ENCODE results near the gene MEG3.

MEG3 gene

DNA sequence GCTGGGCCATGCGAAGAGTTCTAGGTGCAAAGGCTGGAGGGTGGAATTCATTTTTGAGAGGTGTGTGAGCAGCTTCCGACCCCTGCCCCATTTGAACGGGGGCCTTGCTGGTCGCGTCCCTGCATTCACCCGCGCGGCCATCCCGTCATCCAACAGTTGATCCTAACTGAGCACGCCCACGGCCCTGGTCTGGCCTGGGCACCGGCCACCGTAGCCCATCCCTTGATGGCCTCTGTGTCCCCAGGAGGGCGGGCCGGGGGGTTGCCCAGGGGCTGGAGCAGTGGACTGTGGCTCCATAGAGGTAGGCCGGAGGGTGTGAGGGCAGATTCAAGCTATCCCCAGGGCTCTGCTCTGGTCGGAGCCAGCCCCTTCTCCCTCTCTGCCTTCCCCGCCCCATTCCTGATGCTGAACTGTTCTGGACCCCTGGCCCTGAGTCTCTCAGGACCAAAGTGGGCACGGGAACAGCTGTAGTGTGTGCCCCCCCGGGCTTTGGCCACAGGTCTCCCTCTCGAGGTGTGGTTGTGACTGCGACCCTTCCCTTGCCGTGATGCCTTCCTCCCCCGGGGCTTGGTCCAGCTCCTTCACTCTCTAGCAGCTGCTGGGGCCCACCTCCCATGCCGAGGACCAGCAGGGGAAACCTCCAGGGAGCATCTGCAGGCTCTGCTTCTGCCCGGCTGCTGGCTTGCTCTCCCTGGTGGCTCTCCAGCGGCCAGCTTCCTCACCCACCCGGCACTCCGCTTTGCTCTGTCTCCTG is 9.1 kb downstream of the MEG3 start:
- no peak for DNase-seq

DNA sequence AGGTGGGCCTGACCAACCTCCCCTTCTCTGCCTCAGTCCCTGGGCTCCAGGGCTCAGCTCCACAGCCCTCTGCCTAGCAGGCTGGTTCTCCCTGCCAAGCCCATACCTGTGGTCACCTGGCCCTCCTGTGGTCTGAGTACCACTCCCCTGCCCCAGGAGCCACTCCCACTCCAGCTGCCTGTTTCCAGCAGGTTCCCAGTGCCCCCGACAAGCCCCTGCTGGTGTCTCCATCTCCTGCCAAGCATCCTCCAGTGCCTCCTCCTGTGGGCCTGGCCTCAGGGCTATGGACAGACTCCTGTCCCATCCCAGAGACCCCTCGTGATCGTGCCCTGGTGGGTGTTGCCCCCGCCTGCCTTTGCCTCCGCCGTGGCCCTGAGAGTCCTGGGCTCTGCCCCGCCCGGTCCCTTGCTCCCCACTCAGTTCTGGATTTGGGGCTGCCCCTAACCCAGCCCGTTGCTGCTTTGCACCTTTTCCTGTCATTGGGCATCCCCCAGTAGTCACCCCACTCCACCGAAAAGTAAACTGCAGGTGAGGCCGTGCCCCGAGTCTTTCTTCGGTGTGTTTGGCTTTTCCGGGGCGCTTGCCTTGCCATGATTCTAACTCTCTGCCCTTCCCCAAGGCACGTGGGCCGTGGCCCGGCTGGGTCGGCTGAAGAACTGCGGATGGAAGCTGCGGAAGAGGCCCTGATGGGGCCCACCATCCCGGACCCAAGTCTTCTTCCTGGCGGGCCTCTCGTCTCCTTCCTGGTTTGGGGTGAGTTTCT is 9.8 kb downstream of the MEG3 start:
- no peak for DNase-seq

DNA sequence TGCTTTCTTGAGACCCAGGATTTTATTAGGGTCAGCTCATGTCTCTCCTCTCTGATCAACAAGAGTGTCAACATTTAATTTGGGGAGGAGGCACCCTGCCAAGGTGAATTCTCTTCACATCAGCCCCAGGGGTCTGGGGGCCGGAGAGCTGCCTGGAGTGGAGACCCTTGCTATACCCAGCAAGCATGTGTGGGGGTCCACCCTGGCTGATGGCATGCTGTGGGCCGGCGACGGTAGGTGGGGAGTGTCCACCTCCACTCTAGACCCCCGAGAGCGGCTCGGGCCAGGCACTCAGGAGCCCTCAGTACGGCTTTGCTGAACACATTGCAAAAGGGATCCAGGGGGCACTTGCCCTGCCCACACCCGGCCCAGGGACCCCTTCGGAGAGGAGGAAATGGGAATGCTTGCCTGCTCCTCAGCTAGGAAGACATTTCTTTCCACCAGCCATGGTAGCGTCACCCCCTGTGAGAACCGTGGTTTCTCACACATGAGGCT is 10.4 kb downstream of the MEG3 start:
- DNase-seq = no peak

DNA sequence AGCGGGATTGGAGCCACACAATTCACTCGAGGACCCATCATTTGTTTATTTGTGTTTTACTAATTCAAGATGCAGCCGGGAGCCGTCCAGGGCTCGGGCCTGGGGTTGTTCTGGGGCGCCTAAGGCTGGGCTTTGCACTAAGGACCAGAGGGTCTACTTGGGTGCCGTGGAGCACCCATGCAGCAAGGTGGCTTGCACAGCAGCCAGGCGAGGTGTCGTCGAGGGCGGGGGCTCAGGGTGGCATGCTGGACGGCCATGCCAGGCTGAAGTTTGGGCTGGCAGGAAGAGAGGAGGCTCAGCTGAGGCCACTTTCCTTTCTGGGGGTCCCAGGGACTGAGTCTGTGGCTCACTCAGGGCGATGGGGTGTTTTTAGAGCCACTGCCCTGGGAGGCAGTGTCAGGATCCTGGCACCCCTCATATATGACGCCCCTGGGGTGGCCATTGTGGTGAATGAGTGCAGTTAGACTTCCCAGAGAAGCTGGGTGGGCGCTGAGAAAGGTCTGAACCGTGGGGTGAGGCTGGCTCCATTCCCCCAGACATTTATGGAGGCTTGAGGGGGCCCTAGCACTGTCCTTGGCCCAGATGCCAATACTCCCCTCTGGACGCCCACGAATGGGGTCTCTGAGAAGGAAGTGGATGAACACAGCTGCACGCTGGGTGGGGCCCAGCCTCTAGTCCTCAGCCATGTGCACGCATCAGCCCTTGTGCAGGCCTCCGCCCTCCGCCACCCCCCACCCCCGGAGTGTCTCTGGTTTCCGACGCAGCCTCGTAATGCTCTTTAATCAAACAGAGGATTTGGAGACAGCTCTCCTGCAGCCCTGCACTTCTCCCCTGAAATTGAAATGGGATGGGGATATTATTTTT is 11.3 kb downstream of the MEG3 start:
- no peak for DNase-seq

DNA sequence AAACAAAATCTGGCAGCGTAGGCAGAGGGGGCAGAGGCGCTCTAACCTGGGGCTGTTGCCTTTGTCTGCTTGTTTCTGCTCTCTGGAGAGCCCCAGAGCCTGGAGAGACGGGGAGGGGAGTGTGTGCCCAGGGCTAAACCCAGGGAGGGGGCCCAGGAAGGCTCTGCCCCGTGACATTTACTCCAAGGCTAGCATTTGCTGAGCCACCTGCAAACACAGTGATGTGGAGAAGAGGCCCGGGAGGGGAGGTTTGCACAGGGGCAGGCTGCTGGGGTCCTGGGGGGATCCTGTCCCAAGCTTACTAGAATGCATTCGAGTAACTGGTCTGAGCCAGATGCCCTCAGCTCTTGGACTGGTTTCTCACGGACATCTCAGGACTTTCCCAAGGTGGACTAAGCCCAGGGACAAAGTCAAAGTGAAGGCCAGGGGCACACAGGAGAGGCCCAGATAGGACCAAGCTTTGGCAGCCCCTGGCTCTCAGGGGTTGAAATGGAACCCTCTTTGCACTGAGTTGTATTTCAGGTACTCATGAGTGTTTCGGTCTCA is 12.0 kb downstream of the MEG3 start:
- DNase-seq = no peak

DNA sequence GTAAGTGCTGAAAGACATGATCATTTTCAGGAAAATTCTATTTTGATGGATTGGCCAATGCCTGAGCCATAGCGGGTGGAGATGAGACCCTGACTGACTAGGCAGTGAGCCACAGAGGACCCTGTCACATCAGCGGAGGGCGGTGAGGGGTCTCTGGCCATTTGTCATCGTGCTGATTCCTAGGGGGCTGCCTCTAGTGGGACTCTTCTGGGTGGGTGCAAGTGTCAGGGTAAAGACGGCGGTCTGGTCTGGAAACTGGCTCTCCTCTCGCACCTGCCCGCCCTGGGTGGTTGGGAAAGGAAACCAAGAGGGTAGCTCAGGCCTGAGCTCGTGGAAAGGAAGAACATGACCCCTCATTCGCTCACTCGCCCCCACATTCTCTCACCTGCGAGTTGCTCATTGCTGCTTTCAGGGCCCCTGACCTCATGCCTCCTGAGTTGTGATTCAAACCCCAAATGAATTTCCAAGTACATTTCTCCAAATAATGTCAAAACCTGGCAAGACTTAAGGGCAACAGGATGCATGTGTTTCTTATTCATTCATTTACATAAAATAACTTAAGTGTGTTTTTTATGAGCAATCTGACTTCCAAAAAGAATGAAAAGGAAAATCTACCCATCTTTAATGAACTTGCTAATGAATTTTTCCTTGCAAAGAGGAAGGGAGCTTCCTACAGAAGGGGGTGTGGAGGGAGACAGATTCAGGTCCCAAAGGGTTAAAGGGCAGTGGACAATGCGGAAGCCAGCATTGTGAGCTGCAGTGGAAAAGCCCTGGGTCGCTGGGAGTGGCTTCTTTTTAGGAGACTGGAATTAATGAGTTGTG is 12.8 kb downstream of the MEG3 start:
- no peak for DNase-seq

DNA sequence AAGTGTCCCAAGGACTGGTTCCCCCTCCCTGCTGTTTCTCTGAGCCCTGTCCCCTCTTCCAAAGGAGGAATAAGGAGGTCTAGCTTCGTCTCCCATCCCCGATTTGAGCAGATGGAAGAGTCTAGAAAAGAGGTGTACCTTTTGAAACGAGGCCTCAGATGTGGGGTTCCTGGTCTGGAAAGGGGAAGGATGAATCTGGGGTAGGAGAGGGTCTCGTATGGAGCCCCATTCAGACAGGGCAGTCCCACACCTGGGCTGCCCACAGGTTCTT is 13.3 kb downstream of the MEG3 start:
- DNase-seq = no peak

DNA sequence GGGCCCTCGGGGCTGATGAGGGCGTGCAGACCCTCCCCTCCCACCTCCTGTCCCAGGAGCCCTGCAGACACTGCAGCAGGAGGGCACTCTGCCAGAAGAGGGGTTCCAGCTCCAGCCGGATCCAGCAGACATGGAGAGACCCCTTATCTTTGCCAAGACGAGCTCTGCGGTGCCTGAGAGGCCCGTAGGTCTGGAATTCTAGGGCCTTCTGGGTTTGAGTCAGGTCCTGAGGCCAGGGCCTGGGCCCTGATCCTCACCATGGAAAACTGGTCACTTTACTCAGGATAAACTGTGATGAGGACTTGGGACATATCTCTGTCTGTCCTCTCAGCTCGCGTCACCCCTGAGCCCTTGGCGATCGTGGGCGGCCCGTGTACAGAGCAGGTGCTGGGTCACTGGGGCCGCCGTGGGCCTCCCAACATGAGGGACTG is 13.8 kb downstream of the MEG3 start:
- no peak for DNase-seq

DNA sequence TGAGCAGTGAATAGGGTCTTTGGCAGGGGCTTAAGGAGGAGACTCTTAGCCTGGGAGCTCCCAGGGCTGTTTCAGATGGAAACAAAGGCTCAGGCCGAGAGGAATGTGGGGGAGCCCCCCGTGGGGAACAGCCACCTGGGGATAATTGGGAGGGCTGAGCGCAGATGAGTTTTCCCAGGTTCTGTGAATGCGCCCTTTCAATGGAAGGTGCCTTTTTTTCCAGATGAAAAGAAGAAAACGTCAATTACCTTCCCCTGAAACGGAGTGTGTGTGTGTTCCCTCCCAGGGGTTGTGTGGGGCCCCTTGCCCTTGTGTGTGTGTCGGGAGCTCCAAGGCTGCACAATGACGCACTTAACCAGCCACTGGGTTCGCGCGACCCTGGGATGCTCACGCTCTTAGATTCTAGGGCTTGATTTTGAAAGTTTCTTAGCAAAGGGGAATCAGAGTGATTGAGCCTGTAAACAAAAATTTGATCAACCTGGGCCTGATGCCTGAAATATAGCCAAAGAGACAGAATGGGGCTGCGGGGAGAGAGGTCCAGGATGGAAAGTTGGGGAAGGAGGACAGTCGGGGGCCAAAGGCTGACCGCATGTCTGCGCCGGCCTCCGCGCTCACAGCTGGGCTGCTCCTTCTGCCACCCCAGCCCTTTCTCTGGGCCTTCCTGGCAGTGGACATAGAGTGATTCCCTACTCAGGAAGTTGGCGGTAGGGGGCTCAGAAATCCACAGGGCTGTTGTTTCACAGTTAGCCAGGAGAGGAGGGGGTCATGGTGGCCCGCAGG is 14.6 kb downstream of the MEG3 start:
- DNase-seq = no peak

DNA sequence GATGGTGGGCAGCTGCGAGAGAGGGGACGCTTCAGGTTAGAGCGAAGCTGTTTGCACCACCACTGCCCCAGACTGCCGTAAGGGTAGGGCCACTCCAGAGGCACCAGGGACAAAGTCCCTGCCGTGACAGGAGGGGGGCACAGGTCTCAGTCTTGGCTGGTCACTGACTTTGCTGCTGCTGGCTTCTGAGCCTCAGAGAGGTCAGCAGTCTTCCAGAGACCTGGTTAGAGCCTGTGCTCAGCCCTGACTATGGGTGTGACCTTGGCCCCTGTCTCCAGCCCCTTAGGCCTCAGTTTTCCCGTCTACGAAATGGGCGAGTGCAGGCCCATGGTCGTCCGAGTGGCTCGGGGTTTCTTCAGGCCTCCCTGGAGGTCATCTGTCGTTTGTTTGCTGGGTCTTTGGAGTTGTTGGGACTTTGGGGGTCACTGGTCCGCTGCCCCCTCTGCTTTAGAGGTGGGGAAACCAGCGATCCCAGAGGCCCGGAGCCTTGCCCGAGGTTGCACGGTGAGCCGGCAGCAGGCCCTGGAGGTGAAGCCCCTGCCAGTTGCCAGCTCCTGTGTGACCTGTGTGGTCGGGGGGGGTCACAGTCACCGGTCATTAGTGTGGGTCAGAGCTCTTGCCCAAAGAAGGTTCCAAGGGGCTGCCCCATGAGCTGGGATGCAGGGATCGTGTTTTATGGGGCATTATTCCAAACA is 15.3 kb downstream of the MEG3 start:
- no peak for DNase-seq

DNA sequence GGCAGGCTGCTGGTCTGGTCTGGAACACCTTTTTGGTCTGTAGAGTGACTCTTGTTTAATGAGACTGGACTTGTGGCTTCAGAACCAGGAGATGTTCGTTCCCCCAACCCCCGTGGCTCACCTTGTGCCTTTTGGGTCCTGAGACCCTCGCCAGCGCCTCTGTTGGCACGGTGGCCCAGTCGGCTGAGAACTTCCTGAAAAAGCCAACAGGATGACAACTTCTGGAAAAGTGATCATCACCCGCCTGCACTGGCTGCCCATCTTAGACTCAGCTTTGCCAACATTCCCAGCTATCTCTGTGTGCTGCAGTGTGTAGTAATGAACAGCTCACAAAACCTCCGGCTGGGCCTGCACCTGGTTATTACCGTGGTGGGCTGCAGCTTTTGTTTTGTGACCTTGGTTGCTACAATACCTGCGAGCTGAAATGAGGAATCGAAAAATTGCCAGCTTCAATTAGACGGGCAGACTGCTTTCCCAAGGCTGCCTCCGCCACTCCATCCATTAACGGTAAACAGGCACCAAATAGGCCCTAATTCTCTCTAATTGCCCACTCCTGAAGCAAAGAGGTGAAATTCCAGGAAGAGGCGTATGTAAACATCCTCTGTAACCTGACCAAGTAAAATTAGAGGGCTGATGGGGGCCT is 16.0 kb downstream of the MEG3 start:
- DNase-seq = no peak

DNA sequence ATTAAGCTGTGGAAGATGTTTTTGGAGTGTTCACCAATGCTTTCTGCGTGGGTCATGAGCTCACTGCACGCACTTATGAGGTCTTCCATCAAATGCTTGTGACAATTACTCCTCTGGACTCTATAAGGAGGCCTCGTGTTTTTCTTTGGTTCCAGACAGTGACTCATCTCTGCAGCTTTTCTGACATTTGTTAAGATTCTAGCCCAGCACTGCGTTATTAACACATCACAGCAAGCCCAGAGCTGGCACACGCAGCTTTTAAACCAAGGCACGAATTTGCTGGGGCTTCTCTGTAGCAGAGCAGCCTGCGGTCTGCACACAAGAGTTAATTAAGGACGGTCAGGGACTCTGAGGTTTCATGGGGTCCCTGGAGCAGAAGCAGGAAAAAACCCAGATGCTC is 16.9 kb downstream of the MEG3 start:
- DNase-seq = no peak

DNA sequence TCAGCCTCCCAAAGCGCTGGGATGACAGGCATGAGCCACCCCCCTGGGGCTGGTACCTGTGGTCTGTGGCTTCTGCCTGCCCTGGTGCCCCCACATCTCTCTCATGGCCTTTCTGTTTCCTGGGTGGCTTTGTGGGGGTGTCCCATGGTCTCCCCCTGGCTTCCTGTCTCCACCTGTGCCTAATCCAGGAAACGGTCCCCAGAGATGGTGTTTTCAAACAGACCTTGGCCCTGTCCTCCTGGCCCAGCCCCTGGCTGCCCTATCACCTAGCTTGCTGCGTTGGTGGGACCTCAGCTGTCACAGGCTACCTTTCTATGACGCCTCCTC is 18.1 kb downstream of the MEG3 start:
- no peak for DNase-seq

DNA sequence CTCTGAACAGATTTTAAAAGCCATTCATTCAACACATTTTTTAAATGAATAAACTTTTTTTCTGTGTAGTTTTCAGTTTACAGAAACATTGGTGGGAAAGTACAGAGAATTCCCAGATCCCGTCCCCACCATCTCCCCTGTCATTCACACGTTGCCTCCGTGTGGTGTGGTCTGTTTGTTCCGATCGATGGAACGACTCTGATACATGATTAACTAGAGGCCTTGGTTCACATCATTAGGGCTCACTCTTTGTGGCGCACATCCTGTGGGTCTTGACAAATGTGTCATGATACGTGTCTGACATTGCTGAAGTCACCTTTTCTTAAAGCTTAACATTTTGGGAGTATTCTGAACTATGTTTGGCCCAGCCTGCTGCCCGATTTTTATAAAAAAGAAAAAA is 18.5 kb downstream of the MEG3 start:
- no peak for DNase-seq

DNA sequence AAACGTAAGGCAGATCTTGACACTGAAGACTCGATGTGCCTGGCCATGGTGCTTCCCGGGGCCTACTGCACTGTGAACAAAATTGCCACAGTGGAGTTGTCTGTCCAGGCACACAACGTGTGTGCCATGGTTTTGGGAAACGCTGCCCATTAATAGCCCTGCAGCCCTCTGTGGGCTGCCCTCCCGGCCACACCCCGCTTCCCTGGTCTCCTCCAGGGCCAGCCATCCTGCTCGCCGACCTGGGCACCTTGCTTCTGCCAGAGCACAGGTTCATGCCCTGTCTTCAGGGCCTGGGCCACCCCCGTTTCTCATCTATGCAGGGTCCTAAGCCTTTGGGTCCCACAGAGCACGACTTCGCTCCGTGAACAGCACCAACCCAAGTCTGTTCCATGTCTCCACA is 18.9 kb downstream of the MEG3 start:
- no peak for DNase-seq

DNA sequence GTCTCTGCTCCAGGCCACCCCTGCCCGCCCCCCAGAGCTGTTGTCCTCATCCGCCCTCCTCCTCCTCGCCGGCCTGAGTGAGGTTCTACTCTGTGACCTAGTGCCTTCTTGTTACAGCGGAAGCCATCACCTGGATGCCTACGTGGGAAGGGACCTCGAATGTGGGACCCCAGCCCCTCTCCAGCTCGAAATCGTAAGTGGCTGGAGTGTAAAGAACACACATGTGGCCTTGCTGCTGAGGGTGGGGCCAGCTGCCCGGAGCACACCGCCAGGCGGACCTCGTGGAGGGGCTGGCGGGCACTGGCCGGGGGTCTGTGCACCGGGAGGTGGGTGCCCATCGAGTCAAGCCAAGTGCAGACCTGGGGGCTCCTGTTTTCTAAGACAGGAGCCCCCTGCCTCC is 19.4 kb downstream of the MEG3 start:
- no peak for DNase-seq

DNA sequence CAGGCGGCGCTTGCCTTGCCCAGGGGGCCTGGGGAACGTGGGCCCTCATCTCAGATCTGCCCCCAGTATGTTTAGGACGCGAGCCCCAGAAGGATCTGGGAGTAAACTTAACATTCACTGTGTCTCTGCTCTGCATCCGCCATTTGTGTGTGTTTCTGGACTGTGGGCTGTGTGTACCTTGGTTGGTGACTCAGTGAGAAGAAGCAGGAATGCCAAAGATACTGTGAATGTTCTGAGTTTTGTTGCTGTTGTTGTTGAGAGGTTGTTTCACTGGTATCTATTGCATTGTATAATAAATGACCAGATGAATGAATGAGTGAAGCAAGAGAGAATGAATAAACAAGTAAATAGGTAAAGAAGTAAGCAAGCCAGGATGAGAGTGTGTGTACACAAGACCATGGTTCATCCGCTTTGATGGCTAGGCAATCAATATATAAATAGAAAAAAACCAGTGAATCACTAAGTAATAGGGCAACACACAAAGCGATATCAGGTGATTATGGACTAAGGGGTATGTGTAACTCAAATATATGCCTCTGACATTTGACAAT is 20.5 kb downstream of the MEG3 start:
- no peak for DNase-seq

DNA sequence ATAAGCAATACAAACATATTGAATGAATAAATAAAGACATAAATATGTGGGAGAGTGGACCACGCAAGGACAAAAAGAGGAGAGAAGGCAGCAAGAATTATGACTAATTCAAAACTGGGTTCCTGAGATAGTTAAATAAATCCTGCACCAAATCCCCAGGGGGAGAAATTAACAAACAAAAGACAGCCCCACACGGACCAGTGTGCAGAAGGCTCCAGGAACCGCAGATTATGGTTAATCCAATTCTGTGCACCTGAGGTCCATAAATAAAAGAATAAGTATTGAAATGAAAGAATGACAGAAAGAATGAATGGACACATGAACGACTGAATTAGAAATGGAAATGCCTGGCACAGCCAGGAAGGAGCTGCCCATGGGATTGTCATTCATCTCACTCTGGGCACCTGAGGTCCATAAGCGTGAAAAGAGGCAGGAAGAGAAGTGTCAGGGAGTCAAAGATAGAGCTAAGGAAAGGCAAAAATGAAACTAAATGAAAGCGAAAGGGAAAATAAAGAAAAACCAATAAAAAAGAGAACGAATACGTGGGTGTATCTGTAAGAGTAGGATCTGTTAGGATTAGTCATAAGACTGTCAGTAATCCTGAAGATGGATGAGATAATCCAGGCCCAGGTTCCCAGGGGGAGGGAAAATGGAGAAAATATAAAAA is 23.3 kb downstream of the MEG3 start:
- no peak for DNase-seq

DNA sequence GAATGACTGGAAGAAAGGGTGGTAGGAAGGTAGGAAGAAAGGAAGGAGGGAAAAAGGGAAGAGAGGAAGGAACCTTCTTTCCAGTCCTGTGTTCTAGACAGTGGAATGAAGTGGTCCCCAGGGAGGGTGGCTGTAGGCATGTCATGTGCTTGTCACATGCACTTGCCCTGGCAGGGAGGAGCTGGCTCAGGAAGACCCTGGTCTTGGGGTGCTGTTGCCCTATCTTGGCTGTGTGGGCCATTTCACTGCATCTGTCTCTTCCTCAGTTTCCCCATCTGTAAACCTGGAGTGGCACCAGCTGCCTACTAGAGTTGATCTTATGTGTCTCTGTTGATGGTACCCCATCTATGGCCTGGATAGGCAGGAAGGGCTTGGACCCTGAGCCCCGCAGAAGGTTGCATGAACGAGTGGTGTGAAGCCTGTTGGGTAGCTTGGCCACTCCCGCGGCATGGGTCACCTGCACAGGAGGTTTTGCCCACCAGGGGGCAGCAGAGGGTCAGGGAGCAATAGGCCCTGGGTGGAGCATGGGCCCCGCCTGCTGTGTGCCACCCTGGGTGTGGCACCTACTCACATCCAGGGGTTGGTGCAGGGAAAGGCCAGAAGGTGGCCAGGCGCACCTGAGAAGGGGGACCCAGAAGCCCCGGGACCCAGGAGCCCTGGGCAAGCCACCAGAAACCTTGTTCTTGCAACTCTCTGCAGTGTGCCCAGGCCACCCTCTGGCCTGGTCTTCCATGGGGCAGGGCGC is 25.1 kb downstream of the MEG3 start:
- DNase-seq = peak; percentile 44 to 74 (median 69)
